Prostate gland (tissue), 2 donors: Measurements from ENCODE around the gene XDH.

ENCODE experiments used
- POLR2AphosphoS5 ChIP-seq: sonication (generic); formaldehyde crosslinking; IDR thresholded peaks from one replicate; pipeline ENCODE4 v1.6.1; 2017; ENCODE audit warnings: antibody characterized with exemption
- TF ChIP-seq, protein P1 (sequence below), 4 experiments: fragments of 200-600 bp in 2 of 4; fragments of 450-650 bp in 2 of 4; sonication (generic) in 2 of 4; IDR thresholded peaks; 1 replicate in 3 of 4; 2 replicates in 1 of 4; pipeline ENCODE4 v1.5.1; 2016 to 2019; ENCODE audit warnings: antibody characterized with exemption in 4 of 4, mild to moderate bottlenecking in 2 of 4, moderate library complexity in 2 of 4

DNA sequence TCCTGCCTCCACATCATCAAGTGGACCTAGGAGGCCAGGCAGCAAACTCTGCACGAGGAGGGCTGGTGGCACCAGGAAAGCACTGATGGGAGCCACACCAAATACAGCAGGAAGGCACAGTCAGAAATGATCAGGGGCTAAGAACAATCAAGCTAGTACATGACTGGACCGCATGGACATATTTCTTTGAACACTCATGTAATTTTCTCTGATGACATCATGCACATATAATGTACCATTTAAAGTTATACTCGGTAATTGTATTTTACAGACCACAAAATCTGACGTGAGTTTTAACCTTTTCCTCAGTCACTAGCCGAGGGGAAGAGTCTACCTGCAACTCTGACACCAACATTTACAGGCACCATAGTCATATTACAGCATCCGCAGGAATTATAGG is 76.7 kb downstream of the XDH start:
- TF ChIP-seq, protein P1, sequence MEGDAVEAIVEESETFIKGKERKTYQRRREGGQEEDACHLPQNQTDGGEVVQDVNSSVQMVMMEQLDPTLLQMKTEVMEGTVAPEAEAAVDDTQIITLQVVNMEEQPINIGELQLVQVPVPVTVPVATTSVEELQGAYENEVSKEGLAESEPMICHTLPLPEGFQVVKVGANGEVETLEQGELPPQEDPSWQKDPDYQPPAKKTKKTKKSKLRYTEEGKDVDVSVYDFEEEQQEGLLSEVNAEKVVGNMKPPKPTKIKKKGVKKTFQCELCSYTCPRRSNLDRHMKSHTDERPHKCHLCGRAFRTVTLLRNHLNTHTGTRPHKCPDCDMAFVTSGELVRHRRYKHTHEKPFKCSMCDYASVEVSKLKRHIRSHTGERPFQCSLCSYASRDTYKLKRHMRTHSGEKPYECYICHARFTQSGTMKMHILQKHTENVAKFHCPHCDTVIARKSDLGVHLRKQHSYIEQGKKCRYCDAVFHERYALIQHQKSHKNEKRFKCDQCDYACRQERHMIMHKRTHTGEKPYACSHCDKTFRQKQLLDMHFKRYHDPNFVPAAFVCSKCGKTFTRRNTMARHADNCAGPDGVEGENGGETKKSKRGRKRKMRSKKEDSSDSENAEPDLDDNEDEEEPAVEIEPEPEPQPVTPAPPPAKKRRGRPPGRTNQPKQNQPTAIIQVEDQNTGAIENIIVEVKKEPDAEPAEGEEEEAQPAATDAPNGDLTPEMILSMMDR (IDR thresholded peaks at IDR 0.05) = no peak
- no peak for TF ChIP-seq POLR2AphosphoS5
